NCI-H345 (cell line): ENCODE data around the gene RPP40.
"Not testable (repeated sequence)": the region's sequence is repeated elsewhere in the genome, so short reads cannot be mapped to it uniquely, and the experiment has no call there.

Experiments used
- DNase-seq: peaks from one replicate; lab custom pipeline; 2025; lab: John Stamatoyannopoulos, UW

RPP40 gene

GRCh38 chr6:5014072-5014561, 10.3 kb upstream of the RPP40 start:
- no peak for DNase-seq

- DNase-seq: no peak
Observed at GRCh38 chr6:5012519-5012918, 8.7 kb upstream of the RPP40 start.

- DNase-seq: no peak
Observed at GRCh38 chr6:5011346-5011745, 7.5 kb upstream of the RPP40 start.

- no peak for DNase-seq
Observed at GRCh38 chr6:5007531-5007930, 3.7 kb upstream of the RPP40 start.

- DNase-seq: no peak
Observed at GRCh38 chr6:5006222-5006621, 2.4 kb upstream of the RPP40 start.

GRCh38 chr6:5005038-5005433, 1.2 kb upstream of the RPP40 start:
- not testable (repeated sequence) for DNase-seq

- no peak for DNase-seq
Observed at GRCh38 chr6:5004373-5005037, 668 bp upstream of the RPP40 start.

- no peak for DNase-seq
Observed at GRCh38 chr6:4999586-4999985, 4.3 kb downstream of the RPP40 start.

GRCh38 chr6:4997862-4998261, 6.0 kb downstream of the RPP40 start:
- no peak for DNase-seq

- no peak for DNase-seq
Observed at GRCh38 chr6:4994741-4995140, 9.1 kb downstream of the RPP40 start.

- no peak for DNase-seq
Observed at GRCh38 chr6:4987432-4987831, 16.4 kb downstream of the RPP40 start.

GRCh38 chr6:4986999-4987398, 16.8 kb downstream of the RPP40 start:
- DNase-seq: no peak

GRCh38 chr6:4983322-4983721, 20.5 kb downstream of the RPP40 start:
- no peak for DNase-seq

- DNase-seq: no peak
Observed at GRCh38 chr6:4981761-4982160, 22.1 kb downstream of the RPP40 start.

GRCh38 chr6:4979426-4979825, 24.4 kb downstream of the RPP40 start:
- no peak for DNase-seq

GRCh38 chr6:4977468-4977867, 26.4 kb downstream of the RPP40 start:
- DNase-seq: no peak

- no peak for DNase-seq
Observed at GRCh38 chr6:4975506-4975905, 28.3 kb downstream of the RPP40 start.

GRCh38 chr6:4974962-4975361, 28.9 kb downstream of the RPP40 start:
- DNase-seq: no peak

- peak; percentile 34 for DNase-seq
Observed at GRCh38 chr6:4973982-4974745, 29.7 kb downstream of the RPP40 start.

GRCh38 chr6:4973415-4973814, 30.4 kb downstream of the RPP40 start:
- no peak for DNase-seq

- DNase-seq: no peak
Observed at GRCh38 chr6:4972438-4972837, 31.4 kb downstream of the RPP40 start.

- no peak for DNase-seq
Observed at GRCh38 chr6:4971851-4972250, 32.0 kb downstream of the RPP40 start.

GRCh38 chr6:4970739-4971395, 33.0 kb downstream of the RPP40 start:
- DNase-seq: no peak
